COR-L47 (cell line): ENCODE results near the gene SHISA9.

Experiments
- DNase-seq: peaks from one replicate; lab custom pipeline; 2025; lab: John Stamatoyannopoulos, UW

SHISA9 gene

GRCh38 chr16:13070268-13070667 is 168.9 kb downstream of the SHISA9 start:
- no peak for DNase-seq

GRCh38 chr16:13076878-13077277 is 175.5 kb downstream of the SHISA9 start:
- DNase-seq: no peak

GRCh38 chr16:13077816-13078215 is 176.4 kb downstream of the SHISA9 start:
- no peak for DNase-seq

GRCh38 chr16:13080531-13080930 is 179.1 kb downstream of the SHISA9 start:
- no peak for DNase-seq

- no peak for DNase-seq
These were observed 180.5 kb downstream of the SHISA9 start for GRCh38 chr16:13081825-13082331.

- no peak for DNase-seq
These were observed 182.3 kb downstream of the SHISA9 start for GRCh38 chr16:13083681-13084080.

- no peak for DNase-seq
These were observed 182.9 kb downstream of the SHISA9 start for GRCh38 chr16:13084331-13084730.

GRCh38 chr16:13093661-13094060 is 192.3 kb downstream of the SHISA9 start:
- no peak for DNase-seq

GRCh38 chr16:13095061-13095460 is 193.7 kb downstream of the SHISA9 start:
- no peak for DNase-seq

GRCh38 chr16:13098536-13098935 is 197.1 kb downstream of the SHISA9 start:
- DNase-seq: no peak

- DNase-seq: no peak
These were observed 198.4 kb downstream of the SHISA9 start for GRCh38 chr16:13099822-13100221.

GRCh38 chr16:13100970-13101369 is 199.6 kb downstream of the SHISA9 start:
- no peak for DNase-seq

GRCh38 chr16:13101828-13102227 is 200.4 kb downstream of the SHISA9 start:
- no peak for DNase-seq

- no peak for DNase-seq
These were observed 201.0 kb downstream of the SHISA9 start for GRCh38 chr16:13102401-13102800.

- DNase-seq: no peak
These were observed 202.6 kb downstream of the SHISA9 start for GRCh38 chr16:13103831-13104530.

GRCh38 chr16:13104772-13105171 is 203.4 kb downstream of the SHISA9 start:
- DNase-seq: no peak

- no peak for DNase-seq
These were observed 204.0 kb downstream of the SHISA9 start for GRCh38 chr16:13105427-13105826.

- no peak for DNase-seq
These were observed 205.1 kb downstream of the SHISA9 start for GRCh38 chr16:13106464-13106863.

GRCh38 chr16:13108126-13108525 is 206.7 kb downstream of the SHISA9 start:
- DNase-seq: no peak

- no peak for DNase-seq
These were observed 207.8 kb downstream of the SHISA9 start for GRCh38 chr16:13109171-13109570.

- DNase-seq: no peak
These were observed 208.9 kb downstream of the SHISA9 start for GRCh38 chr16:13110124-13110796.

- DNase-seq: no peak
These were observed 210.3 kb downstream of the SHISA9 start for GRCh38 chr16:13111747-13112146.

- no peak for DNase-seq
These were observed 212.3 kb downstream of the SHISA9 start for GRCh38 chr16:13113741-13114140.

- no peak for DNase-seq
These were observed 216.7 kb downstream of the SHISA9 start for GRCh38 chr16:13118091-13118490.
